Measurements from ENCODE around the gene KBTBD13.
"Not testable (repeated sequence)": the region's sequence is repeated elsewhere in the genome, so short reads cannot be mapped to it uniquely, and the experiment has no call there.

Gene KBTBD13

GRCh38 chr15:65092911-65093792, 16.6 kb downstream of the KBTBD13 start:
- H3K4me3 ChIP-seq (ENCODE audit: low read length), result no peak overlapping the region
- H3K4me1 ChIP-seq (ENCODE audit: insufficient read depth, low read length), result peaks cover 9% of the 10 kb centered on the region; the same call in 1 of the 2 replicates
- H3K27me3 ChIP-seq (ENCODE audit: insufficient read depth, low read length), result no peaks in the 10 kb centered on the region
- H3K9me3 ChIP-seq (ENCODE audit: insufficient read depth, low read depth, low read length), result no peaks in the 10 kb centered on the region
- H3K36me3 ChIP-seq (ENCODE audit: insufficient read depth, low read length), result no peaks in the 10 kb centered on the region
- H3K9ac ChIP-seq (ENCODE audit: low read depth, low read length), result no peak overlapping the region
- 92% methylated on average over 17 of the region's 17 CpGs for WGBS
- H3K27ac ChIP-seq (ENCODE audit: low read depth, low read length), result no peak overlapping the region

GRCh38 chr15:65093793-65094170, 17.2 kb downstream of the KBTBD13 start:
- H3K9ac ChIP-seq (ENCODE audit: low read depth, low read length); H3K36me3 ChIP-seq (ENCODE audit: insufficient read depth, low read length); H3K4me3 ChIP-seq (ENCODE audit: low read length); H3K27me3 ChIP-seq (ENCODE audit: insufficient read depth, low read length); H3K4me1 ChIP-seq (ENCODE audit: insufficient read depth, low read length); H3K27ac ChIP-seq (ENCODE audit: low read depth, low read length); H3K9me3 ChIP-seq (ENCODE audit: insufficient read depth, low read depth, low read length): not testable (repeated sequence)
- 93% methylated on average over 13 of the region's 13 CpGs for WGBS

GRCh38 chr15:65094294-65094995, 17.9 kb downstream of the KBTBD13 start:
- Histone ChIP-seq H3K9me3 (ENCODE audit: insufficient read depth, low read depth, low read length) (no peaks in the 10 kb centered on the region), H3K4me1 (ENCODE audit: insufficient read depth, low read length) (peaks cover 2% of the 10 kb centered on the region; the same call in 1 of the 2 replicates), H3K4me3 (ENCODE audit: low read length) (no peak overlapping the region), H3K27ac (ENCODE audit: low read depth, low read length) (no peak overlapping the region), H3K36me3 (ENCODE audit: insufficient read depth, low read length) (no peaks in the 10 kb centered on the region), H3K9ac (ENCODE audit: low read depth, low read length) (no peak overlapping the region), H3K27me3 (ENCODE audit: insufficient read depth, low read length) (no peaks in the 10 kb centered on the region)
- 92% methylated on average over 14 of the region's 14 CpGs for WGBS

GRCh38 chr15:65095011-65095746, 18.6 kb downstream of the KBTBD13 start:
- Histone ChIP-seq H3K36me3 (ENCODE audit: insufficient read depth, low read length) (no peaks in the 10 kb centered on the region), H3K4me1 (ENCODE audit: insufficient read depth, low read length) (no peaks in the 10 kb centered on the region), H3K9ac (ENCODE audit: low read depth, low read length) (no peak overlapping the region), H3K4me3 (ENCODE audit: low read length) (no peak overlapping the region), H3K9me3 (ENCODE audit: insufficient read depth, low read depth, low read length) (no peaks in the 10 kb centered on the region), H3K27ac (ENCODE audit: low read depth, low read length) (no peak overlapping the region), H3K27me3 (ENCODE audit: insufficient read depth, low read length) (no peaks in the 10 kb centered on the region)
- 94% methylated on average over 5 of the region's 5 CpGs for WGBS

GRCh38 chr15:65095747-65096104, 19.2 kb downstream of the KBTBD13 start:
- no peaks in the 10 kb centered on the region for H3K9me3 ChIP-seq (ENCODE audit: insufficient read depth, low read depth, low read length)
- WGBS, result 92% methylated on average over 6 of the region's 6 CpGs
- H3K27ac ChIP-seq (ENCODE audit: low read depth, low read length), result no peak overlapping the region
- no peaks in the 10 kb centered on the region for H3K27me3 ChIP-seq (ENCODE audit: insufficient read depth, low read length)
- no peak overlapping the region for H3K4me3 ChIP-seq (ENCODE audit: low read length)
- H3K4me1 ChIP-seq (ENCODE audit: insufficient read depth, low read length), result no peaks in the 10 kb centered on the region
- H3K36me3 ChIP-seq (ENCODE audit: insufficient read depth, low read length), result no peaks in the 10 kb centered on the region
- no peak overlapping the region for H3K9ac ChIP-seq (ENCODE audit: low read depth, low read length)

GRCh38 chr15:65096481-65097385, 20.2 kb downstream of the KBTBD13 start:
- Histone ChIP-seq H3K4me3 (ENCODE audit: low read length) (no peak overlapping the region), H3K9ac (ENCODE audit: low read depth, low read length) (no peak overlapping the region), H3K27me3 (ENCODE audit: insufficient read depth, low read length) (no peaks in the 10 kb centered on the region), H3K4me1 (ENCODE audit: insufficient read depth, low read length) (no peaks in the 10 kb centered on the region), H3K9me3 (ENCODE audit: insufficient read depth, low read depth, low read length) (no peaks in the 10 kb centered on the region), H3K36me3 (ENCODE audit: insufficient read depth, low read length) (no peaks in the 10 kb centered on the region), H3K27ac (ENCODE audit: low read depth, low read length) (no peak overlapping the region)
- 93% methylated on average over 6 of the region's 6 CpGs for WGBS

GRCh38 chr15:65097651-65098263, 21.2 kb downstream of the KBTBD13 start:
- WGBS, result 96% methylated on average over 7 of the region's 7 CpGs
- Histone ChIP-seq H3K27ac (ENCODE audit: low read depth, low read length) (no peak overlapping the region), H3K4me3 (ENCODE audit: low read length) (no peak overlapping the region), H3K4me1 (ENCODE audit: insufficient read depth, low read length) (0 out of 2 replicates have a peak, but pooled peaks cover 4% of the 10 kb centered on the region), H3K27me3 (ENCODE audit: insufficient read depth, low read length) (peaks cover 6% of the 10 kb centered on the region), H3K9me3 (ENCODE audit: insufficient read depth, low read depth, low read length) (no peaks in the 10 kb centered on the region), H3K9ac (ENCODE audit: low read depth, low read length) (no peak overlapping the region), H3K36me3 (ENCODE audit: insufficient read depth, low read length) (no peaks in the 10 kb centered on the region)

- 0 out of 2 replicates have a peak, but pooled peaks cover 5% of the 10 kb centered on the region for H3K4me1 ChIP-seq (ENCODE audit: insufficient read depth, low read length)
- H3K27me3 ChIP-seq (ENCODE audit: insufficient read depth, low read length), result peaks cover 14% of the 10 kb centered on the region
- no peak overlapping the region for H3K27ac ChIP-seq (ENCODE audit: low read depth, low read length)
- no peak overlapping the region for H3K9ac ChIP-seq (ENCODE audit: low read depth, low read length)
- no peaks in the 10 kb centered on the region for H3K9me3 ChIP-seq (ENCODE audit: insufficient read depth, low read depth, low read length)
- H3K36me3 ChIP-seq (ENCODE audit: insufficient read depth, low read length), result no peaks in the 10 kb centered on the region
- H3K4me3 ChIP-seq (ENCODE audit: low read length), result no peak overlapping the region
- WGBS, result 94% methylated on average over 5 of the region's 5 CpGs
Measured at GRCh38 chr15:65099336-65099735, 22.8 kb downstream of the KBTBD13 start.

GRCh38 chr15:65099801-65100200, 23.3 kb downstream of the KBTBD13 start:
- WGBS, result 91% methylated on average over 10 of the region's 10 CpGs
- not testable (repeated sequence) for H3K9ac ChIP-seq (ENCODE audit: low read depth, low read length); H3K27ac ChIP-seq (ENCODE audit: low read depth, low read length); H3K36me3 ChIP-seq (ENCODE audit: insufficient read depth, low read length); H3K4me1 ChIP-seq (ENCODE audit: insufficient read depth, low read length); H3K4me3 ChIP-seq (ENCODE audit: low read length); H3K9me3 ChIP-seq (ENCODE audit: insufficient read depth, low read depth, low read length)
- H3K27me3 ChIP-seq (ENCODE audit: insufficient read depth, low read length), result peaks cover 14% of the 10 kb centered on the region

GRCh38 chr15:65100442-65100841, 23.9 kb downstream of the KBTBD13 start:
- H3K36me3 ChIP-seq (ENCODE audit: insufficient read depth, low read length), result peaks cover 2% of the 10 kb centered on the region; the same call in 1 of the 2 replicates
- no peaks in the 10 kb centered on the region for H3K9me3 ChIP-seq (ENCODE audit: insufficient read depth, low read depth, low read length)
- H3K4me3 ChIP-seq (ENCODE audit: low read length), result no peak overlapping the region
- peaks cover 14% of the 10 kb centered on the region for H3K27me3 ChIP-seq (ENCODE audit: insufficient read depth, low read length)
- WGBS, result 89% methylated on average over 6 of the region's 7 CpGs
- no peak overlapping the region for H3K9ac ChIP-seq (ENCODE audit: low read depth, low read length)
- H3K27ac ChIP-seq (ENCODE audit: low read depth, low read length), result no peak overlapping the region
- 0 out of 2 replicates have a peak, but pooled peaks cover 5% of the 10 kb centered on the region for H3K4me1 ChIP-seq (ENCODE audit: insufficient read depth, low read length)

Data from HUES64 (cell line).